Mononuclear cell (primary cell): ENCODE data around the gene CHCHD10. TPM values are rescaled to one million over a fixed set of nuclear protein-coding genes. Genes with fewer than 3 reads are reported as not detected.
A peak's percentile ranks its signal among the peaks of the same experiment; 100 is the strongest.

ENCODE experiments used
- H3K27me3 ChIP-seq: 2 replicates; pipeline ENCODE4 v1.6.0; 2011; ENCODE audit warnings: low read length, control low read depth; ENCODE audit not compliant: insufficient read depth
- H3K4me1 ChIP-seq: 2 replicates; pipeline ENCODE4 v1.5.1; 2011; ENCODE audit warnings: mild to moderate bottlenecking, low read length, control low read depth; ENCODE audit not compliant: insufficient read depth
- H3K4me3 ChIP-seq: 2 replicates; pipeline ENCODE4 v1.5.1; 2011; ENCODE audit warnings: mild to moderate bottlenecking, low read length, moderate library complexity
- H3K9me3 ChIP-seq: 2 replicates; pipeline ENCODE4 v1.5.1; 2011; ENCODE audit warnings: low read depth, mild to moderate bottlenecking, control low read depth, low read length
- total RNA-seq: library from RNA; depleted of rRNA; stranded (reverse); fragments of >200 nt; gene quantifications from one replicate; pipeline ENCODE4 v1.2.3, GENCODE V29; 2012

CHCHD10 gene
- total RNA-seq, 1 donor: 9.0 TPM

DNA sequence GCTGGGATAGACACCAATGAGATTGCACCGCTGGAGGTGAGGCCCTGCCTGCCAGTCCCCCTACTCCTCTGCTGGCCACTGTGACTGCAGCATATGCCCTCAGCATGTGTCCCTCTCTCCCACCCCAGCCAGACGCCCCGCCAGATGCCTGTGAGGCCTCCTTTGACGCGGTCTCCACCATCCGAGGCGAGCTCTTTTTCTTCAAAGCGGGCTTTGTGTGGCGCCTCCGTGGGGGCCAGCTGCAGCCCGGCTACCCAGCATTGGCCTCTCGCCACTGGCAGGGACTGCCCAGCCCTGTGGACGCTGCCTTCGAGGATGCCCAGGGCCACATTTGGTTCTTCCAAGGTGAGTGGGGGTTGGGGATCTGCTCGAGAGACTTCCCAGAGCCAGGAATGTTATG is 13.3 kb upstream of the CHCHD10 start:
- no peaks in the 10 kb centered on the region for H3K9me3 ChIP-seq
- H3K4me3 ChIP-seq: no peak overlapping the region
- H3K27me3 ChIP-seq: no peaks in the 10 kb centered on the region
- H3K4me1 ChIP-seq: no peaks in the 10 kb centered on the region

DNA sequence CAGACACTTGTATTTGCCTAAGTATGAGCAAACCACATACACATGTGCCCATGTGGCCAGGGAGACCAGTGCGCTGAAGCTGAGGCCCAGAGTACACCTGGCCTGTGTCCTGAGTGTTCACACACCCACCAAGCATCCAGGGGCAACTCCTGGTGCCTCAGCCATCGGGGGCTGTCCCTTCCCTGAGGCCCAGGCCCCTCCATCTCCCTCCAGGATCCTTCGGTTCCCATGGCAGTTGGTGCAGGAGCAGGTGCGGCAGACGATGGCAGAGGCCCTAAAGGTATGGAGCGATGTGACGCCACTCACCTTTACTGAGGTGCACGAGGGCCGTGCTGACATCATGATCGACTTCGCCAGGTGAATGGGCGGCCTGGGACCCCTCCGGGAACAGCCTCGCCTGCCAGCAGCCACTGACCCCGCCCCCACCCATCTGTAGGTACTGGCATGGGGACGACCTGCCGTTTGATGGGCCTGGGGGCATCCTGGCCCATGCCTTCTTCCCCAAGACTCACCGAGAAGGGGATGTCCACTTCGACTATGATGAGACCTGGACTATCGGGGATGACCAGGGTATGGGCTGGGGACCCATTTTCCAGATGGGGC is 12.5 kb upstream of the CHCHD10 start:
- H3K4me3 ChIP-seq: no peak overlapping the region
- no peaks in the 10 kb centered on the region for H3K9me3 ChIP-seq
- H3K27me3 ChIP-seq: no peaks in the 10 kb centered on the region
- H3K4me1 ChIP-seq: no peaks in the 10 kb centered on the region

DNA sequence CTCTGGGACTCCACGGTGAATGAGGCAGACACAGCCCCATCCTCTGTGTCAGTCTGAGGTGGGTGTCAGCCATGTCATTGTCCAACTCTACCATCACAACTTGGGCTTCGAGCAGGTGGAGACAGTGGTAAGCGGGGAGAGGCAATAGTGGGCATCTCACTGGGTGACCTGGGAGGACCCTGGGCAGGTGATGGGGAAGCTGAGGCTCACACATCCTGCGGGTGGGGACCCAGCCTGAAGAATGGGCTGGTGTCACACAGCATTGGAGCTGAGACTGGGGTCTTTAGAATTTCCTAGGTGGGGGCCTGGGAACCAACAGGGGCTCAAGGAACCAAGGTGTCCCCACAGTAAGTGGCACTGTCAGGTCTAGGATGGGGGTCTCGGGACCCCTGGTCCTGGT is 12.0 kb upstream of the CHCHD10 start:
- H3K9me3 ChIP-seq: no peaks in the 10 kb centered on the region
- no peak overlapping the region for H3K4me3 ChIP-seq
- H3K4me1 ChIP-seq: no peaks in the 10 kb centered on the region
- H3K27me3 ChIP-seq: no peaks in the 10 kb centered on the region

DNA sequence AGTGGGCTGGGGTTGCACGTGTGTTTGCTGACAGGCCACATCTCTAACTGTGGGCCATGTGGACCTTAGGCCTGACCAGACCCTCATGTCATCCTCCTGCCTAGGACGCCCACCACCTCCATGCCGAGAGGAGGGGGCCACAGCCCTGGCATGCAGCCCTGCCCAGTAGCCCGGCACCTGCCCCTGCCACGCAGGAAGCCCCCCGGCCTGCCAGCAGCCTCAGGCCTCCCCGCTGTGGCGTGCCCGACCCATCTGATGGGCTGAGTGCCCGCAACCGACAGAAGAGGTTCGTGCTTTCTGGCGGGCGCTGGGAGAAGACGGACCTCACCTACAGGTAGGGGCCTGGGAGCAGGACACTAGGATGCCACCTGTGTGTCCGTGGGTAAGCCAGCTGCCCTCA is 11.3 kb upstream of the CHCHD10 start:
- no peaks in the 10 kb centered on the region for H3K9me3 ChIP-seq
- H3K4me1 ChIP-seq: no peaks in the 10 kb centered on the region
- H3K4me3 ChIP-seq: no peak overlapping the region
- H3K27me3 ChIP-seq: no peaks in the 10 kb centered on the region

- H3K9me3 ChIP-seq: no peaks in the 10 kb centered on the region
- H3K4me1 ChIP-seq: no peaks in the 10 kb centered on the region
- H3K4me3 ChIP-seq: no peak overlapping the region
- no peaks in the 10 kb centered on the region for H3K27me3 ChIP-seq
Observed at GRCh38 chr22:23778577-23778900, 10.8 kb upstream of the CHCHD10 start.

DNA sequence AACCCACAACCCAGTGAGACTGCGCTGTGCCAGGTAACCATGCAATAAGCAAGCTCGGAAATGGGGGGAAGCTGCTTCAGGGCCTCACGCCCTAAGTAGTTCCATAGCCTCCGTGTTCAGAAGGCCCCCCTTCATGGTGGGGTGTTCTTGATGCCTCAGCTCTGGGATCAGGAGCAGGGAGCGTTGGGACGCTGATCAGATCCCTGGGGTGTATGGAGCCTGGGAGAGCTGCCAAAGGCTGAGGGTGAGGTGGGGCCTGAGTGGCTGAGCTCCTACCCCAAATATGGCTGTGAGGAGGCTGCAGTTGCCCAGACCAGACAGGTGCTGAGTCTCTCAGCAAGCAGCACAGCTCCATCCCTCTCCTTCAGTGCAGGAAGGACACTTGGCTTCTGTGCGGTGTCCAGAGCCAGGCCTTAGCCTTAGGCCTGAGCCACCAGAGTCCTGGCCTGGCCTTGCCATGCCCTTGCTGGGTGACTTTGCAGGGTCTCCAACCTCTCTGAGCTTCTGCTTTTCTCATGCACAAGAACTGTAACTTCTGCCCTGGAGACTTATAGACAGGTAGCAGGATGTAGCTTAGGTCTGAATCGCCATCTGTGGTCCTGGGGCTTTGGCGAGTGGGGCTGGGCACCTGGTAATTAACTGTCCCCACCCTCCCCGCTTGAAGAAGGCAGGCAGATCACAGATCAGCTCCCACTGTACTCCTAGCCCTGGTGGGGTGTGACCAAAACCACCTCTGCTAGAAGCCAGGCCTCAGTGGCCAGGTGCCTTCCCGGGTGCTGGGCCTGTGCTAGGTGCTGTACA is 10.2 kb upstream of the CHCHD10 start:
- Histone ChIP-seq H3K27me3 (no peaks in the 10 kb centered on the region), H3K9me3 (no peaks in the 10 kb centered on the region), H3K4me3 (no peak overlapping the region), H3K4me1 (no peaks in the 10 kb centered on the region)

- no peaks in the 10 kb centered on the region for H3K27me3 ChIP-seq
- H3K9me3 ChIP-seq: no peaks in the 10 kb centered on the region
- peaks cover 16% of the 10 kb centered on the region for H3K4me1 ChIP-seq
- no peak overlapping the region for H3K4me3 ChIP-seq
Observed at GRCh38 chr22:23775779-23776375, 8.1 kb upstream of the CHCHD10 start.

DNA sequence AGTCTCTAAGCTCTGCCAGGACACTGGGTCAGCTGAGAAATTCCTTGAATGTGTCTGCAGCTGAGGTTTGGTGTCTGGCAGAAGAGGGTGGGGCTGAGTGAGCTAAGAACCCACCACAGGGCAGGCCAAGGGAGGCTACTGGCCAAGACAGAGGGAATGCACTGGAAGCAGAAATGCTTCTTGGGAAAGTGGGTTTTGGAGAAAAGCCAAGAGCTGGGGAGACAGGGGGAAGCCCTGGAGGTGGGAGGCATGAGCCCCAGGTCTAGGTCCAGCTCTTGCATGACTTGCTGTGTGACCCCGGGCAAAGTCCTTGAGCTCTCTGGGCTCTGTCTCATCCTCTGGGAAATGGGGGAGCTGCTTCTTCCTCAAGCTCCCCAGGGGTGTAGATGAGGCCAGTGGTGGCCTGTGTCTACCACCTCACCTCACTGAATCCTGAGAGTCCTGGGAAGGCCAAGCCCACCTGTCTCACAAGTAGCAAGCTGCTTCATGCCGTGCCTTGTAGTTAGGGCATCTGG is 7.2 kb upstream of the CHCHD10 start:
- Histone ChIP-seq H3K4me1 (peaks cover 21% of the 10 kb centered on the region), H3K9me3 (no peaks in the 10 kb centered on the region), H3K27me3 (no peaks in the 10 kb centered on the region), H3K4me3 (no peak overlapping the region)

- H3K4me3 ChIP-seq: no peak overlapping the region
- H3K4me1 ChIP-seq: peaks cover 21% of the 10 kb centered on the region
- no peaks in the 10 kb centered on the region for H3K9me3 ChIP-seq
- H3K27me3 ChIP-seq: no peaks in the 10 kb centered on the region
Observed at GRCh38 chr22:23774114-23774921, 6.5 kb upstream of the CHCHD10 start.

DNA sequence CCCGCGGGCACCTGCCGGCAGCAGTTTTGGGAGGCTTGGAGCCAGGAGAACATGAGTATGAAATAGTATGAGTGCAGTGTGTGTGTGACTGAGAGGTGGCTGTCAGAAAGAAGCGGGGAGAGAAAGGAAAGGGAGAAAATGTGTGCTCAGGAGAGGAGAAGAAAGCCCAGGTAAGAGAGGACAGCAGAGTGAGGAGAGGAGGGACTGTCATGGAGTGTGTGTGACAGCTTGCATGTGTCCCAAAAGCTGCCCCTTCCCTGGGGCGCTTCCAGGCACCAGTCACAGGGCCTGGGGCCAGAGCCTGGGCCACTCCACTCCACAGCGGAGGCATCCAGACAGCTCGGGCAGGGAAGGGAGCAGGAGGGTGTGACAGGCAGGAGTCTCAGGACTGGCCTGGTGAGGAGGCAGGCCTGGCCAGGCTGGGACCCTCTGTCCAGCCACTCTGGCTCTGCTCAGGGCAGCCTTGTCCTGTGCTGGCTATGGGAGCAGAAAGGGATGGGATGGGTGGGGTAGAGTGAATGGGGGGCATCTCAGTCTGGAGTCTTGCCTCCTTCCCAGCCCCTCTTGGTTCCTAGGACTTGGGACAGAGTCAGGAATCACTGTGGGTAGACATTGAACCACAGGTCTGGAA is 5.8 kb upstream of the CHCHD10 start:
- Histone ChIP-seq H3K9me3 (no peaks in the 10 kb centered on the region), H3K27me3 (no peaks in the 10 kb centered on the region), H3K4me3 (no peak overlapping the region), H3K4me1 (peaks cover 23% of the 10 kb centered on the region)

DNA sequence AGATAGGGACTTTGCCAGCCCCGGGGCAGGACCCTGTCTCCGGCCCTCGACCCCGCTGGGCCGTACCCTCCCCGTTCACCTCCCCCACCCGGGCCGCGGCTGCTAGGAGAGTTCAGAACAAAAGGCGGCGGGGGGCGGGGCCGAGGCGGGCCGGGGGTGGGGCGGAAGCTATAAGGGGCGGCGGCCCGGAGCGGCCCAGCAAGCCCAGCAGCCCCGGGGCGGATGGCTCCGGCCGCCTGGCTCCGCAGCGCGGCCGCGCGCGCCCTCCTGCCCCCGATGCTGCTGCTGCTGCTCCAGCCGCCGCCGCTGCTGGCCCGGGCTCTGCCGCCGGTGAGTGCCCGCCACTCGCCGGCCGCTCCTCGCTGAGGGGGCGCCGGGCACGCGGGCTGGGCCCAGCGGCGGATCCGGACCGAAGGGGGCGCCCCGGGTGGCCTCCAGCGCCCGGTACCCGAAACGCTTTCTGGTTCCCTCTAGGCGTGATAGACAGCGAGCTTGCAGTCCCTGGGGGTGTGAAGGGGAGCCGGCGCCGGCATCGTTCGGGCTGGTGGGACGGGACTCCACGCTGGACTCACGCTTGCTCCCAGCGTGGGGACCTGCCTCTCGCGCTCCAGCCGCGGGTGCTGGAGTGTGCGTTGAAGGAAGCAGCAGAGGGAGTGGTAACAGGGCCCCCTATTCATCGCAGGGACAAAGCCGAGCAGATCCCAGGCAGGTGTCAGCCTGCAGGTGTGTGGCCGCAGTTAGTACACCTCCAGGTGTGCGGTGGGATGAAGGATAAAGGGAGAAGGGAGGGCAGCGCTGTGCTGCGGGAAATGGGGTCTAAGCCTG is 5.1 kb upstream of the CHCHD10 start, which contains the start of gene MMP11:
Gene MMP11, plus strand, starts transcription at position 201 of the 825 bp plus-strand sequence. Its CDS starts 22 bp downstream, at position 223.
- Histone ChIP-seq H3K4me1 (peaks cover 29% of the 10 kb centered on the region), H3K9me3 (no peaks in the 10 kb centered on the region), H3K4me3 (peak within 1 kb of the TSS; percentile 19), H3K27me3 (no peaks in the 10 kb centered on the region)

- H3K27me3 ChIP-seq: no peaks in the 10 kb centered on the region
- no peaks in the 10 kb centered on the region for H3K9me3 ChIP-seq
- no peak overlapping the region for H3K4me3 ChIP-seq
- peaks cover 29% of the 10 kb centered on the region for H3K4me1 ChIP-seq
Observed at GRCh38 chr22:23772315-23772648, 4.5 kb upstream of the CHCHD10 start.

GRCh38 chr22:23769321-23769965 is 1.7 kb upstream of the CHCHD10 start:
- Histone ChIP-seq H3K4me3 (no peak overlapping the region), H3K4me1 (peaks cover 51% of the 10 kb centered on the region), H3K9me3 (no peaks in the 10 kb centered on the region), H3K27me3 (no peaks in the 10 kb centered on the region)

DNA sequence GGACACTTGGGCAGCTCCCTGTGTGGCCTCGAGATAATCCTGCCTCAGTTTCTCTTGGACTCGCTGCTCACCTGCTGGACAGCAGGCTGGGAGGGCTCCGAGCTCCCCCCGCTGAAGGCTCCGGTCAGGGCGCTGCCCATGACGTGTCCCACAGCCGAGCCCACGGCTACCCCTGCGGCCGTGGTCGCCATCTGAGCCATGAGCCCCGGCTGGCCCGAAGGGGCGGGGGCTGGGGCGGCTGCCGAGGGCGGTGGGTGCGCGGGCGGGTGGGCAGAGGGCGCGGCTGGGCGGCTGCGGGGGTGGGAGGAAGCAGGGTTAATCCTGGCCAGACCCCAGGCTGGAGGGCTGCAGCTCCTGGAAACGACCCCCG is 484 bp downstream of the CHCHD10 start:
- H3K4me3 ChIP-seq: peak overlapping the region; percentile 63
- H3K9me3 ChIP-seq: no peaks in the 10 kb centered on the region
- peaks cover 69% of the 10 kb centered on the region for H3K4me1 ChIP-seq
- H3K27me3 ChIP-seq: no peaks in the 10 kb centered on the region
